ENCODE measurements around the gene SNX10.
"Not testable (repeated sequence)": the region's sequence is repeated elsewhere in the genome, so short reads cannot be mapped to it uniquely, and the experiment has no call there.

DNA sequence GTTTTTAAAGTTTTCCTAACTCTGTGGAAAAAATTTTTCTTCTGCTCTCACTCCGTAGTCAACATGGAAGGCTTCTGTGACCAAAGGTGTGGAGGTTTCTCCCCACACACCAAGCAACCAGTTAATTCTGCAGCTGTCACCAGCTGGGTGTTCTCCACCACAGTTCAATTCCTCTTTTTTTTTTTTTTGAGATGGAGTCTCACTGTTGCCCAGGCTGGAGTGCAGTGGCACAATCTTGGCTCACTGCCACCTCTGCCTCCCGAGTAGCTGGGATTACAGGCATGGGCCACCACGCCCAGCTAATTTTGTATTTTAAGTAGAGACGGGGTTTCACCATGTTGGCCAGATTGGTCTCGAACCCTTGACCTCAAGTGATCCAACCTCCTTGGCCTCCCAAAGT is 3.5 kb upstream of the SNX10 start:
- TF ChIP-seq EP300 (IDR thresholded peaks at IDR 0.05) = not testable (repeated sequence)
- TF ChIP-seq, protein P1, sequence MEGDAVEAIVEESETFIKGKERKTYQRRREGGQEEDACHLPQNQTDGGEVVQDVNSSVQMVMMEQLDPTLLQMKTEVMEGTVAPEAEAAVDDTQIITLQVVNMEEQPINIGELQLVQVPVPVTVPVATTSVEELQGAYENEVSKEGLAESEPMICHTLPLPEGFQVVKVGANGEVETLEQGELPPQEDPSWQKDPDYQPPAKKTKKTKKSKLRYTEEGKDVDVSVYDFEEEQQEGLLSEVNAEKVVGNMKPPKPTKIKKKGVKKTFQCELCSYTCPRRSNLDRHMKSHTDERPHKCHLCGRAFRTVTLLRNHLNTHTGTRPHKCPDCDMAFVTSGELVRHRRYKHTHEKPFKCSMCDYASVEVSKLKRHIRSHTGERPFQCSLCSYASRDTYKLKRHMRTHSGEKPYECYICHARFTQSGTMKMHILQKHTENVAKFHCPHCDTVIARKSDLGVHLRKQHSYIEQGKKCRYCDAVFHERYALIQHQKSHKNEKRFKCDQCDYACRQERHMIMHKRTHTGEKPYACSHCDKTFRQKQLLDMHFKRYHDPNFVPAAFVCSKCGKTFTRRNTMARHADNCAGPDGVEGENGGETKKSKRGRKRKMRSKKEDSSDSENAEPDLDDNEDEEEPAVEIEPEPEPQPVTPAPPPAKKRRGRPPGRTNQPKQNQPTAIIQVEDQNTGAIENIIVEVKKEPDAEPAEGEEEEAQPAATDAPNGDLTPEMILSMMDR (IDR thresholded peaks at IDR 0.05) = not testable (repeated sequence)
